Body of pancreas (tissue), 4 donors: ENCODE data around the gene CAPN3.

ENCODE experiments used
- CTCF ChIP-seq, 7 experiments: fragments of 450-650 bp in 4 of 7; fragments of 200-600 bp in 3 of 7; sonication (generic) in 3 of 7; IDR thresholded peaks; one replicate each; pipeline ENCODE4 v1.5.1; 2016 to 2019; ENCODE audit warnings: antibody characterized with exemption in 7 of 7
- POLR2A ChIP-seq, 3 donors: fragments of 450-650 bp; IDR thresholded peaks; one replicate each; pipeline ENCODE4 v1.6.1; 2016; ENCODE audit warnings: antibody characterized with exemption in 3 of 3, mild to moderate bottlenecking in 2 of 3

DNA sequence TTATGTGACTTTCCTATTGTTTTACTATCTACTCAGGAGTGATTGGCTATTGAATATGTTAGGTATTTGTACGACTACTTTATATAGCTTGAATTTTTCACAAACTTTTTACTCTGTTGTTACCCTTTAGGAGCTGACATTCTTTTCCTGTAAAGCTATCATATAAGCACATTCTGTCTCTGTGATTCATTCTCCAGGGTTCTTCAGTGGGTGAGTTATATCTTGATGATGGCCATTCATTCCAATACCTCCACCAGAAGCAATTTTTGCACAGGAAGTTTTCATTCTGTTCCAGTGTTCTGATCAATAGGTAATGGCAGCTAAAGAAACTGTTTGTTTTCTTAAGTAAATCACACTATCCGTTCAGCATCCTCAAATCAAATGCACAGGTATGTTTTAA, 10.1 kb upstream of the CAPN3 start:
- no peak for TF ChIP-seq CTCF (IDR thresholded peaks at IDR 0.05)
- no peak for TF ChIP-seq POLR2A (IDR thresholded peaks at IDR 0.05)
